HEK293T (cell line): ENCODE data around the gene SKOR2.

ENCODE experiments used
- CTCF ChIA-PET: fragments of 350-600 bp; formaldehyde crosslinking; extraction: SDS; loops from one replicate; lab custom pipeline; 2021; ENCODE audit warnings: antibody characterized with exemption, inconsistent platforms; lab: Yijun Ruan, JAX
- POLR2A ChIA-PET: fragments of 350-600 bp; formaldehyde crosslinking; extraction: SDS; loops from one replicate; lab custom pipeline; 2020; ENCODE audit warnings: antibody characterized with exemption, inconsistent platforms; lab: Yijun Ruan, JAX
- DNase-seq: peaks from one replicate; pipeline ENCODE4 v3.0.0; 2012; ENCODE audit warnings: mixed read lengths; ENCODE audit errors: extremely low spot score
- ARNT ChIP-seq: fragments of 450-650 bp; IDR thresholded peaks from 2 replicates; pipeline ENCODE4 v1.6.1; 2017; ENCODE audit warnings: mild to moderate bottlenecking
- BHLHE40 ChIP-seq: fragments of 450-650 bp; IDR thresholded peaks from 2 replicates; pipeline ENCODE4 v1.6.1; 2016; ENCODE audit warnings: mild to moderate bottlenecking, moderate library complexity, borderline replicate concordance
- CTBP1 ChIP-seq: fragments of 450-650 bp; IDR thresholded peaks from 2 replicates; pipeline ENCODE4 v1.6.1; 2016; ENCODE audit warnings: borderline replicate concordance
- ELF4 ChIP-seq: fragments of 450-650 bp; IDR thresholded peaks from 2 replicates; pipeline ENCODE4 v1.6.1; 2017; ENCODE audit warnings: antibody characterized with exemption
- FOXA1 ChIP-seq: fragments of 450-650 bp; IDR thresholded peaks from 2 replicates; pipeline ENCODE4 v1.6.1; 2016; ENCODE audit warnings: mild to moderate bottlenecking
- FOXK2 ChIP-seq: fragments of 450-650 bp; IDR thresholded peaks from 2 replicates; pipeline ENCODE4 v1.6.1; 2016; ENCODE audit warnings: mild to moderate bottlenecking
- FOXM1 ChIP-seq: fragments of 450-650 bp; IDR thresholded peaks from 2 replicates; pipeline ENCODE4 v1.6.1; 2017; ENCODE audit warnings: mild to moderate bottlenecking, borderline replicate concordance
- HDGF ChIP-seq: fragments of 450-650 bp; IDR thresholded peaks from 2 replicates; pipeline ENCODE4 v1.6.1; 2017; ENCODE audit warnings: antibody characterized with exemption, borderline replicate concordance
- L3MBTL2 ChIP-seq: fragments of 450-650 bp; conservative IDR thresholded peaks from 2 replicates; pipeline ENCODE4 v1.6.1; 2016; ENCODE audit warnings: mild to moderate bottlenecking
- LEF1 ChIP-seq: fragments of 450-650 bp; IDR thresholded peaks from 2 replicates; pipeline ENCODE4 v1.6.1; 2017; ENCODE audit warnings: mild to moderate bottlenecking, borderline replicate concordance
- NFRKB ChIP-seq: fragments of 450-650 bp; IDR thresholded peaks from 2 replicates; pipeline ENCODE4 v1.6.1; 2016; ENCODE audit warnings: mild to moderate bottlenecking, moderate library complexity
- PKNOX1 ChIP-seq: fragments of 450-650 bp; IDR thresholded peaks from 2 replicates; pipeline ENCODE4 v1.6.1; 2016
- SP1 ChIP-seq: fragments of 450-650 bp; IDR thresholded peaks from 2 replicates; pipeline ENCODE4 v1.6.1; 2017
- SUZ12 ChIP-seq: fragments of 450-650 bp; IDR thresholded peaks from 2 replicates; pipeline ENCODE4 v1.6.1; 2016; ENCODE audit warnings: mild to moderate bottlenecking
- TARDBP ChIP-seq: fragments of 450-650 bp; IDR thresholded peaks from 2 replicates; pipeline ENCODE4 v1.6.1; 2016
- ZNF384 ChIP-seq: fragments of 450-650 bp; IDR thresholded peaks from 2 replicates; pipeline ENCODE4 v1.6.1; 2016

Gene SKOR2

GRCh38 chr18:47251289-47252120, at the start of gene SKOR2:
TSS of gene SKOR2 (minus strand) at chr18:47251660. CDS start at chr18:47249183, 2,477 bp downstream.
- POLR2A ChIA-PET = no interaction called here
- CTCF ChIA-PET = no interaction called here
- TF ChIP-seq TARDBP (no peak), SP1 (no peak), PKNOX1 (no peak), ZNF384 (no peak), L3MBTL2 (no peak), SUZ12 (no peak), NFRKB (no peak), CTBP1 (no peak)
- no peak for DNase-seq

- POLR2A ChIA-PET = no interaction called here
- CTCF ChIA-PET = no interaction called here
- DNase-seq = no peak
- TF ChIP-seq FOXK2 (no peak), SUZ12 (no peak), CTBP1 (no peak), FOXA1 (no peak), L3MBTL2 (no peak), HDGF (no peak), ZNF384 (no peak), FOXM1 (no peak)
Measured at GRCh38 chr18:47296462-47296861, 45.0 kb upstream of the SKOR2 start.

- ChIA-PET POLR2A (no interaction called here), CTCF (no interaction called here)
- no peak for TF ChIP-seq PKNOX1
- no peak for TF ChIP-seq BHLHE40
- TF ChIP-seq ELF4 = no peak
- TF ChIP-seq CTBP1 = no peak
- TF ChIP-seq ZNF384 = no peak
- no peak for TF ChIP-seq HDGF
- TF ChIP-seq SUZ12 = no peak
- TF ChIP-seq L3MBTL2 = no peak
- no peak for TF ChIP-seq NFRKB
- no peak for TF ChIP-seq SP1
- no peak for TF ChIP-seq FOXM1
- no peak for TF ChIP-seq TARDBP
- TF ChIP-seq ARNT = no peak
- no peak for TF ChIP-seq LEF1
- TF ChIP-seq FOXA1 = no peak
- no peak for TF ChIP-seq FOXK2
- DNase-seq = no peak
Measured at GRCh38 chr18:47294801-47295200, 43.3 kb upstream of the SKOR2 start.

GRCh38 chr18:47288741-47289140, 37.3 kb upstream of the SKOR2 start:
- POLR2A ChIA-PET = no interaction called here
- DNase-seq = no peak
- TF ChIP-seq NFRKB (no peak), TARDBP (no peak), ARNT (no peak), FOXM1 (no peak), HDGF (no peak), SUZ12 (no peak), FOXK2 (no peak), ZNF384 (no peak), PKNOX1 (no peak), LEF1 (no peak), BHLHE40 (no peak), ELF4 (no peak), L3MBTL2 (no peak), CTBP1 (no peak), SP1 (no peak), FOXA1 (no peak)
- CTCF ChIA-PET = no interaction called here

GRCh38 chr18:47287911-47288585, 36.6 kb upstream of the SKOR2 start:
- TF ChIP-seq SP1 (no peak), FOXK2 (no peak), TARDBP (no peak), ZNF384 (no peak), PKNOX1 (no peak), FOXM1 (no peak), FOXA1 (no peak), BHLHE40 (no peak), CTBP1 (no peak), SUZ12 (no peak), LEF1 (no peak), L3MBTL2 (no peak), NFRKB (no peak), HDGF (no peak), ELF4 (no peak), ARNT (no peak)
- no peak for DNase-seq
- ChIA-PET CTCF (no interaction called here), POLR2A (no interaction called here)
